Spleen (tissue), 11 donors: ENCODE data around the gene CABLES1. TPM values are rescaled to one million over a fixed set of nuclear protein-coding genes. Genes with fewer than 3 reads are reported as not detected.

Experiments used
- DNase-seq: peaks from one replicate; pipeline ENCODE4 v3.0.0-alpha.2; 2020
- H3K27ac ChIP-seq, 8 donors: fragments of 200-600 bp; sonication (generic) in 7 of 8; 1 replicate in 4 of 8; 2 replicates in 4 of 8; pipeline versions ENCODE4 v1.5.0 to v1.8.0; 2016 to 2021; ENCODE audit warnings: inconsistent platforms in 4 of 8, mild to moderate bottlenecking in 4 of 8, moderate library complexity in 1 of 8
- H3K27me3 ChIP-seq, 7 donors: fragments of 200-600 bp; sonication (generic) in 6 of 7; replicated peaks in 1 of 7; 1 replicate in 4 of 7; 2 replicates in 3 of 7; pipeline versions ENCODE4 v1.5.0 to v1.8.0; 2016 to 2021; ENCODE audit warnings: inconsistent platforms in 3 of 7, mild to moderate bottlenecking in 1 of 7
- H3K36me3 ChIP-seq, 6 donors: fragments of 200-600 bp; sonication (generic) in 5 of 6; 1 replicate in 4 of 6; 2 replicates in 2 of 6; pipeline versions ENCODE4 v1.5.0 to v1.8.0; 2016 to 2021; ENCODE audit warnings: inconsistent platforms in 2 of 6
- H3K4me1 ChIP-seq, 6 donors: fragments of 200-600 bp; sonication (generic) in 5 of 6; 1 replicate in 3 of 6; 2 replicates in 3 of 6; pipeline versions ENCODE4 v1.5.0 to v1.8.0; 2016 to 2021; ENCODE audit warnings: inconsistent platforms in 3 of 6
- H3K4me3 ChIP-seq, 8 donors: fragments of 200-600 bp; sonication (generic) in 7 of 8; 1 replicate in 4 of 8; 2 replicates in 4 of 8; pipeline versions ENCODE4 v1.5.0 to v1.8.0; 2016 to 2021; ENCODE audit warnings: inconsistent platforms in 4 of 8, mild to moderate bottlenecking in 4 of 8, moderate library complexity in 2 of 8
- H3K9me3 ChIP-seq, 8 donors: fragments of 200-600 bp; sonication (generic) in 7 of 8; 1 replicate in 4 of 8; 2 replicates in 4 of 8; pipeline versions ENCODE4 v1.5.0 to v1.8.0; 2016 to 2021; ENCODE audit warnings: inconsistent platforms in 4 of 8
- CTCF ChIP-seq, 11 experiments: fragments of 200-600 bp in 7 of 11; fragments of 450-650 bp in 4 of 11; sonication (generic) in 4 of 11; IDR thresholded peaks in 8 of 11; conservative IDR thresholded peaks in 3 of 11; 1 replicate in 7 of 11; 2 replicates in 4 of 11; pipeline versions ENCODE4 v1.4.0 to v1.8.0; 2016 to 2021; ENCODE audit warnings: antibody characterized with exemption in 11 of 11, inconsistent platforms in 4 of 11, mild to moderate bottlenecking in 1 of 11
- POLR2A ChIP-seq, 3 donors: fragments of 450-650 bp; IDR thresholded peaks; one replicate each; pipeline ENCODE4 v1.5.1; 2017; ENCODE audit warnings: antibody characterized with exemption in 3 of 3, mild to moderate bottlenecking in 1 of 3
- POLR2AphosphoS5 ChIP-seq, 3 donors: sonication (generic); formaldehyde crosslinking; IDR thresholded peaks; one replicate each; pipeline ENCODE4 v1.5.1; 2017; ENCODE audit warnings: antibody characterized with exemption in 3 of 3
- WGBS, 5 donors: extraction: QIAGEN DNeasy Blood & Tissue Kit in 3 of 5; methylation state at CpG; one replicate each; pipeline versions ENCODE4 v1.1.5 to v1.1.7; 2013 to 2018; 5-methylcytosine and 5-hydroxymethylcytosine counted together
- intact Hi-C: fragments of 100-400 bp; cut with DNase I; formaldehyde crosslinking; loops from one replicate; pipeline ENCODE4 v1.15.0; 2023; ENCODE audit warnings: low total_unique reads
- polyA plus RNA-seq, 3 donors: library from polyadenylated mRNA; stranded (reverse); fragments of 200-250 nt; gene quantifications; one replicate each; pipeline ENCODE4 v1.2.1, GENCODE V29; 2013
- total RNA-seq, 7 donors: library from RNA; depleted of rRNA in 3 of 7; stranded (reverse); fragments of >200 nt in 3 of 7; fragmentation: NEBNext Ultra II Directional in 4 of 7; extraction: Animal tissue kit (Norgen Biotek cat#: 25700) in 4 of 7; gene quantifications; one replicate each; pipeline versions ENCODE4 v1.1.0 to v1.2.1, GENCODE V29; 2016 to 2021
- donor health status: healthy with polysubstance abuse.
- donor health status: DM: no; HTN: no; CAD: no; lungs with moderate emphysema.
- donor health status: DM: no; HTN: no; CAD: no.
- donor health status: Bipolar disorder and iron deficiency.
- donor health status: healthy.
- donor health status: DM: no; HTN: no; CAD: no.
- donor health status: DM: yes; HTN: yes; CAD: no.

The CABLES1 gene
- total and polyA plus RNA-seq, 10 donors = 1.7 to 18.7 (median 6.0) TPM

GRCh38 chr18:23135550-23136325 lies 453 bp downstream of the CABLES1 start:
- WGBS, 5 donors = 0 to 2% (median 1%) methylated on average over 56 to 134 of the region's 134 CpGs
- TF ChIP-seq CTCF (IDR thresholded peaks at IDR 0.05 in 8 of 11, conservative IDR thresholded peaks at IDR 0.05 in 3 of 11) (no peak), POLR2A (IDR thresholded peaks at IDR 0.05) (no peak), POLR2AphosphoS5 (IDR thresholded peaks at IDR 0.05) (no peak)
- Histone ChIP-seq H3K4me1 (peaks cover 23 to 56% (median 39%) of the 10 kb centered on the region in 6 donors), H3K4me3 (peak overlapping the region; percentile 48 to 81 (median 58)), H3K9me3 (no peaks in the 10 kb centered on the region), H3K27me3 (peaks cover 0 to 70% (median 23%) of the 10 kb centered on the region in 7 donors), H3K27ac (peak overlapping the region in 7 of 8 donors; percentile 29 to 74 (median 64)), H3K36me3 (no peaks in the 10 kb centered on the region)
- intact Hi-C loops = loop anchor here (10.0 kb wide), 1 partner anchor 279 kb away; no protein-coding TSS in a partner anchor
- DNase-seq = peak; percentile 86

- peak; percentile 86 for DNase-seq
- Histone ChIP-seq H3K27ac (peak overlapping the region in 7 of 8 donors; percentile 11 to 74 (median 62)), H3K4me1 (peaks cover 23 to 58% (median 43%) of the 10 kb centered on the region in 6 donors), H3K9me3 (no peaks in the 10 kb centered on the region), H3K27me3 (peaks cover 0 to 70% (median 23%) of the 10 kb centered on the region in 7 donors), H3K36me3 (no peaks in the 10 kb centered on the region), H3K4me3 (peak overlapping the region; percentile 35 to 81 (median 58))
- intact Hi-C loops = loop anchor here (10.0 kb wide), 1 partner anchor 278 kb away; no protein-coding TSS in a partner anchor
- TF ChIP-seq POLR2A (IDR thresholded peaks at IDR 0.05) = no peak
- no peak for TF ChIP-seq POLR2AphosphoS5 (IDR thresholded peaks at IDR 0.05)
- no peak for TF ChIP-seq CTCF (IDR thresholded peaks at IDR 0.05 in 8 of 11, conservative IDR thresholded peaks at IDR 0.05 in 3 of 11)
- 4 to 11% (median 5%) methylated on average over 42 to 72 of the region's 72 CpGs for whole genome bisulfite sequencing, 5 donors
Observed at GRCh38 chr18:23136326-23137096, 1.2 kb downstream of the CABLES1 start.

GRCh38 chr18:23137097-23137635 lies 1.9 kb downstream of the CABLES1 start:
- H3K27ac ChIP-seq = peak overlapping the region in 5 of 8 donors; percentile 59 to 74 (median 69)
- DNase-seq = no peak
- no peaks in the 10 kb centered on the region for H3K36me3 ChIP-seq
- peak overlapping the region; percentile 35 to 81 (median 58) for H3K4me3 ChIP-seq
- WGBS, 5 donors = 32 to 50% (median 36%) methylated on average over 12 of the region's 12 CpGs
- H3K9me3 ChIP-seq = no peaks in the 10 kb centered on the region
- peaks cover 0 to 66% (median 23%) of the 10 kb centered on the region in 7 donors for H3K27me3 ChIP-seq
- intact Hi-C loops = loop anchor here (10.0 kb wide), 1 partner anchor 278 kb away; no protein-coding TSS in a partner anchor
- no peak for TF ChIP-seq POLR2A (IDR thresholded peaks at IDR 0.05)
- no peak for TF ChIP-seq POLR2AphosphoS5 (IDR thresholded peaks at IDR 0.05)
- TF ChIP-seq CTCF (IDR thresholded peaks at IDR 0.05 in 8 of 11, conservative IDR thresholded peaks at IDR 0.05 in 3 of 11) = no peak
- H3K4me1 ChIP-seq = peaks cover 20 to 59% (median 44%) of the 10 kb centered on the region in 6 donors
